GM19328 (cell line): ENCODE results near the gene DISP1.

ENCODE experiments used
- ATAC-seq: cut with Tn5 transposase; IDR thresholded peaks from one replicate; pipeline ENCODE4 v1.9.1; 2021; ENCODE audit warnings: mild to moderate bottlenecking, moderate library complexity; ENCODE audit not compliant: unreplicated experiment

DISP1 gene

DNA sequence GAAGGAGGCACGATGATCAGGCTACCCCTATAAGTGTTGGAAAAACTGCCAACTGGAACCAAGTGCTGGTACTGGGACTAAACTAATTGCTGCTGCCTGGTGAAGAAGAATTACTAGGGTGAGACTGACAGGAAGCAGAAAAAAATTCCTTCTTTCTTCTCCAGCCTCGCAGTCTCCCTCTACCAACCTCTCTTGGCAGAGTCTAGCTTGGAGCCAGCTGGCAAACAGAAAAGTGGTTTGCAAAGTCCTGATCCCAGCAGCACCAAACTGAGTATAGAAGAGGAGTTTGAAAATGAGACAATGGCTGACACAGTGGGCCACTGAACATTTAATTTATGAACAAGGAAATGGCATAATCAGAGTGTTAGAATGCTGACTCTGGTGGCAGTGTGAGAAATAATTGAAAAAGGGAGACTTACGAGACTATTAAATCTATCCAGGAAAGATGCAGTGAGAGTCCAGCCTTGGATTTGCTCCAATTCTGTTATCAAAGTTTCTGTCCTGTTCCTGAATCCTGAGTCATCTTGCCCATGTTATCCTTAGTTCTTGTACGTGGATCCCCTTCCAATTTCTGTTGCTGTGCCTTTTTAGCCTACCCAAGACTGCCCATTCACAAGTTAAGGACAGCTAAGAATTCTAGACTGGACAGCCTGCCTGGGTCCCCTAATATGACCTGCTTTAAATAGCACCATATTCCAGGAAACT lies 23.7 kb upstream of the DISP1 start:
- ATAC-seq: no peak

DNA sequence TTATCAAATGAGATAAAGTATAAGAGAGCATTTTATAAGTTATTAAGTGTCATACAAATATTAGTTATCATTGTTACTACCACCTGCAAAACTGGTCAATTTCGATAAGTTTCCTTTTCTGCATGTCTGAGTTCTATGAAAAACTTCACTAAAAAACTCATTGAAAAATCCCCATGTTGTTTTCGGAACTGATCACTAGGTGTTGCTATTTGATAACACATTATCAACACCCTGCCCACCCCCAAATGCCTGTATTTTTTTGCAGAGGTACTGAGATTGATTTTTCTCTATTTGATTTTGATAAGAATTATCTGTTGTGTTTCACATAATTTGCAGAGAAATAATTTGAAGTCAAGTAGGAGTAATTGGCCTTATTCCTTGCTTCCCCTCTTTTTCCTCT lies 22.1 kb upstream of the DISP1 start:
- ATAC-seq: no peak

DNA sequence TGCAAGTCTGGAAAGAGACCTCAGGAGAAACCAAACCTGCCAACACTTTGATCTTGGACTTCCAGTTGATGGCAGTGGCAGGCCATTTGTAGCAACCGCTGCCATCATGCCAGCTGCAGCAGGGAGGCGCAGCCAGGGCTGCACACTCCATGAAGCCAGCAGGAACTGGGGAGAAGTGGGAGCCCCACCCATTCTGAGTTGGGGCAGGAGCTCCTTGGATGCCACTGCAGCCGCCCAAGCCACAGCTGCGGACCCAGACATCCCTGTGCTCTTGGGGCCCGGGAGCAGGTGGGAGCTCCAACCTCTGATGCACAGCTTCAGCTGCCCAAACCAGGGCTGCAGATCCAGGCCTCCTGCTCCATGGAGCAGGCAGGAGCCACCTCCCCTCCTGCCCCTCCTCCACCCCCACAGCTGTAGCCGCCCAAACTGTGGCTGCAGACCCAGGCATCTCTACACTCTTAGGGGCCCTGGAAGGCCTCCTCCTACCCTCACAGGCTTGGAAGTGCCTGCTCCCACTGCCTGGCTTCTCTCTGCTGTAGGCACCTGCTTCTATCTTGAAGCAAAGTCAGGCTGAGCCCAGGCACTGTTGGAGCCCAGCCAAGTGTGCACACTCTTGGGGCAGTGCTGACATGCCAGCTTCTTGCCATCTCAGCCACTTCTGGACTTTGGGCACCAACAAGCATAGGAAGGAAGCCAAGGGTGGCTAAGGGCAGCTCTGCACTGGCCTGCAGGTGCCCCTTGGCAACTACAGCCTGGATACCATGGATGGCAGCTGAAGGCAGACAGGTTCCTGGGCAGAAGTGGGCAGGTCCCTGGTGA lies 20.0 kb upstream of the DISP1 start:
- no peak for ATAC-seq

DNA sequence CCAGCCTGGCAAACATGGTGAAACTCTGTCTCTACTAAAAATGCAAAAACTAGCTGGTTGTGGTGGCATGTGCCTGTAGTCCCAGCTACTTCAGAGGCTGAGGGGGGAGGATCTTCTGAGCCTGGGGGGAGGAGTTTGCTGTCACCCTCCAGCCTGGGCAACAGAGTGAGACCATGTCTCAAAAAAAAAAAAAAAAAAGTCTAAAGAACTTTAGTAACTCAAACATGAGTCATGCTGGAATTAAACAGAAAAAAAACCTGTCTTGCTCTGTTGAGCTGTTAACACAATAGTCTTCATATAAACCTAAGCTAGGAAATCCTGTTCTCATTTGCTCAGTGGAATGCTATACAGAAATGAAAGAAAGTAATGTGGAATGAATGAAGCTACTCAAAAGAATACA lies 16.7 kb upstream of the DISP1 start:
- ATAC-seq: no peak

DNA sequence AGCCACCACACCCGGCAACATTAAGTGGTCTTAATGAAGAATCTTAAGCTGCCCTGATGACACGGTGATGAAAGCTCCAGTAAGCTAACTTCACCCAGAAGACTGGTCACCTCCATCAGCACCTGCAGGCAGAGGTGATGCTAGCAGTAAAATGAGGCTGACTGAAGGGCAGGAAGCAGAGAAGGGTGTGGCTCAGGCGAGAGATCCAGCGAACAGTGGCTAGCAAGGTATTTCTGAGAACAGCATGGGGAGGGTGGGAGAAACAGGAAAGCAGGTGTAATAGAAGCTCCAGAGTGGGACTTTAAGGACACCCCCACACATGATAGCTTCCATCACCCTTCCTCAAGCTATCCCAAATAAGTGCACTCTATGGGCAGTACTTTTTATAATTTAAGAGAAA lies 15.9 kb upstream of the DISP1 start:
- ATAC-seq: no peak

DNA sequence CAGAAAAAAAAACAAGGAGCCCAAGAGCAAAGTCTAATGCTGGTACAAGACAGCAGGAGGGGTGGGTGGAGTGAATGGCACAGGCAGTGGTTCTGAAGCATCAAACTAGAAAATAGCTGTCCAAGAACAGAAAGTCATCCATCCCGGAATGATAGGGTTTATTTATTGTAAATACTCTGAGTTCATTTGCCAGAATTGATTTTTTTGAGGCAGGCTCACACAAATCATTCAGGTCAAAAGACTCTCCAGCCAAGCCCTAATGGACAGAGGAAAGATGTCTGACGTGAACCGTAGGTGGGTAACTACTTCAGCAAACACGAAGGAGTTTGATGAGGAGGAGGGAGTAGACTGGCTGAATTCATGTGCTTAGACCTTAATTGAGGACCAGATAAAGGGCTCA lies 13.8 kb upstream of the DISP1 start:
- no peak for ATAC-seq

DNA sequence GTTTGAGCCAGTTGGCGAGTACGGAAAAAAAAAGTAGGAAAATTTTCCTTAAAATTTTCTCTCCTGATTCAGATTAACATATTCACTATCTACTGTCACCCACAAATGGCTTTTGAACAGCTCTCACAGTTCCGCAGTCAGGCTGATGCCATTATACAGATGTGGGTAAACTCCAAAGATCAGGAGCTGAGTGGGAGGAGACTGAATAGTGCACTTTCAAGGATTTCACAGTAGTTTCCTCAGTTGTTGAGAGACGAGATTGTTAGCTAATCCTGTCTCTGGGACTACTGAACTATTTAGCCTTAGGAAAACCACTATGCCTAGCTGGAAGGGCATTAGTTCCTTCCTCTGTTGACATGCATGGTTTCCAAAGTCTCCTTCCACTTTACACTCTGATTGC lies 3.2 kb upstream of the DISP1 start:
- no peak for ATAC-seq

DNA sequence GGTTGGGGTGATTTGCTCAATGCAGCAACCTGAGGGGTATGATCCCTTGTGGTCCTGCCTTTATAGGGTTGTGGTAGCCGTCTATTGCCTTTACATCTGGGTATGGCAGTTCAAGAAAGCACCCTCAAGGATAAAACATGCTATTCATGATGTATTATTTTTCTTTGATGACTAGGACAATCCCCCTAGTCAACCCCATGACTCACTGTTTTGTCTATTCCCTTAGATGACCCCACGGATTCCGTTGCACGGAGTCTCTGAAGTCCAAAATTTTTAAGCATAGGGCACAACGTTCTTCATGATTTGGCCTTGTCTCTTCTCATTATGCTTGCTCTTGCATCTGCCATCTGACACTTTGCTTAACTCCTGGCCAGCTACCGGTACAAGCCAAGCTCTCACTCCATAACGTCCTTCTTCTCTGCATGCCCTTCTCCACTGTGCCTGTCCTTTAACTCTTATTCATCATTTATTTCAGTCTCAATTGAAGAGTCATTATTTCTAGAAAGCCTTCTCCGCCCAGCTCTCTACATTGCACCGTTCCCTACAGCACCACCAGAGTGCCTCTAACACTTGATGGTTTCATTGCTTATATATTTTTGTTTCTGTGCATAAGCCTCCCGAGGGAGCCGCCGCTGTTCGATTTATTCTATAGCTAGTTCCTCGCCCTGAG lies 838 bp upstream of the DISP1 start:
- ATAC-seq: peak; percentile 4

DNA sequence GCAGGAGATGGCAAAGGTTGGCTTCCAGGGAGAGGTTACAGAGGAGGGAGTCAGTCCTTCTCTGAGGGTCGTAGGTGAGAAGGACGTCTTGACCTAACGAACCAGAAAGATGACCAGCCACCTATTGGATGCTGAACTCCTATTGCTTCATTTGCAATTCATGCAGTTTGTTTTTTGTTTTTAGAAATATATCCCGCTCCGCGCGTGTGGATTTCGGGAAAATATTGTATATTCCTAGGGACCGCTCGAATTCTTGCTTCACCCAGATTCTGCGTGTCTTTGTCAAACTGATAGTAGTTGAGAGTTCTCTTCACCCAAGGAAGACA lies 564 bp downstream of the DISP1 start:
- no peak for ATAC-seq

DNA sequence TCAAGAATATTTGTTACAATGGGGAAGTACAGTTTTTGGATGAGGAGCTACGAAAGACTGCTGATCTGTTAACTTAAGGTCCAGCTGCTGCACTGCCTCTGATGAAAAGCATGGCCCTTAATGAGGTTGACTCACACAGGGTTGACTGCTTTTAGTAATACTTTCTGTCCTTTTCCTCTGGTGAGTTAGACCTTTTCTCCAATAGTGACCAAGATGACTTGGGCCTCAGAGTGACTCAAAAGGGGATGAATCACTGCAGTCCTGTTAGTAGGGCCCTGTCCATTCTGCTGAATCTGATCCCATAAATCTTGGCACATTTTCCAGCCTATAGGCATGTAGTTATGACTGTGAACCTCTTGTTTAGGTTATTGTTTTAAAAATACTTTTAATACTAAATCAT lies 2.7 kb downstream of the DISP1 start:
- ATAC-seq: no peak

DNA sequence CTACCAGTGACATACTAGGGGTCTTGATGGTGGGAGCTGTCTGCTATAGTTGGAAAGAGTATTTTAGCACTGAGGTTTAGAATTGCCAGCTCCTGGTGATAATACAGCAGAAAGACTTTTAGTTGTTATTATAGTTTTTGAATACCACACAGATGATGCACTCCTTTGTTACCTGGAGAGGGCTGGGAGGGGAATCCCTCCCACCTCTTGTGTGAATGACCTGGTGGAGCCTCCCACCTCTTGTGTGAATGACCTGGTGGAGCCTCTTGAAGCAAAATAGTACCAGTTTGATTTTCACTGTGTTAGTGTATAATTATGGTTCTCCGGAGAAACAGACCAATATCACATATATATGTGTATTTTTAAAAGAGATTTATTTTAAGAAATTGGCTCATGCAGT lies 3.3 kb downstream of the DISP1 start:
- ATAC-seq: no peak

DNA sequence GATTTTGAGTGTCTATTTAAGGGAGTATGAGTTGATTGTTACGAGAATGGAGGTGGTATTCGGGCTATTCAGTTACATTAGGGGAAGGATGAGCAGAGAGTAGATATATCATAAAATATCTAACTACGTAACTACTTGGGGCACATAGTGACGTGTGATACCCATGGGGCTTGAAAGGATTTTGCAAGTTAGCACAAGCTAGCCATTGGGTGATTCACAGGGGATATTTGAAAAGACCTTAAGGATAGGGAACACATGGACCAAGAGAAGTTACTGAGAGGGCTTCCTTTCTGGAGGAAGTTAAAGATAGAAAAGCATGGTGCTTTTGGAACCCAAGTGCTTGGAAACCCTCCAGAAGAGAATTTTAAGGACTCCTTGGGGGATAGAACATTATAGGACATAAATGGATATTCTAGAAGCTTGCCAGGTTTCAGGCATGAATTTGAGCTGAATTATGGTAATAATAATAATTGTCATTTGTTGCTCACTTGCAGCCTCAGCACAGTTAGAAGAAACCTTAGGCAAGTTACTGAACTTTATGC lies 5.4 kb downstream of the DISP1 start:
- ATAC-seq: no peak

DNA sequence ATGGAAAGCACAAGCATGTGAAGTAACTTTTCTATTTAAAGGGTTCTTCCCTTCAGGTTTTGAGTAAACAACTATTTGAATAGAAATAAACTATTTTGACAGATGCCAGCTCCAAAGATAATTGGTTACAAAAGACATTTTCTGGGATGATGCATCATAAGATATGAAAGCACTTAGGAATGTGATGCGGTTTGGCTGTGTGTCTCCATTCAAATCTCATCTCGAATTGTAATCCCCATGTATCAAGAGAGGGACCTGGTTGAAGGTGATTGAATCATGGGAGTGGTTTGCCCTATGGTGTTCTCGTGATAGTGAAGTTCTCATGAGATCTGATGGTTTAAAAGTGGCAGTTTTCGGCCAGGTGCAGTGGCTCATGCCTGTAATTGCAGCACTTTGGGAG lies 6.4 kb downstream of the DISP1 start:
- ATAC-seq: no peak

DNA sequence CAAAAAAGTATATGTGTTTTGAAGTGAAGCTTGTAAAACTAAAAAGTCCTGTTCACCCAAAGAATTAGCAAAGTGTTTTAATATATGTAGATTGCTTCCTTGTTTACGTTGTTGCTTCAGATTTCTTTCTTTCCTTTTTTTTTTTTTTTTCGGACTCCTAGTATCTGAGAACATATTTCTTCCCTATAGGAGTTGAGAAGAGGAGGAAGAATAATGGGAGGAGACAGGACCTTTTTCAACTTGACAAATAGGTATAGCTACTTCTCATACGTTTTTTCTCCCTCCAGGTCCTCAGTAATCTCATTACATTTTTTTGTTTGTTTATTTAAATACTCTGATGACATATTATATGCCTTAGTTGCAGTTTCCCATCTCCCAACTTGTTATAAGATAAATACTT lies 8.9 kb downstream of the DISP1 start:
- ATAC-seq: no peak

DNA sequence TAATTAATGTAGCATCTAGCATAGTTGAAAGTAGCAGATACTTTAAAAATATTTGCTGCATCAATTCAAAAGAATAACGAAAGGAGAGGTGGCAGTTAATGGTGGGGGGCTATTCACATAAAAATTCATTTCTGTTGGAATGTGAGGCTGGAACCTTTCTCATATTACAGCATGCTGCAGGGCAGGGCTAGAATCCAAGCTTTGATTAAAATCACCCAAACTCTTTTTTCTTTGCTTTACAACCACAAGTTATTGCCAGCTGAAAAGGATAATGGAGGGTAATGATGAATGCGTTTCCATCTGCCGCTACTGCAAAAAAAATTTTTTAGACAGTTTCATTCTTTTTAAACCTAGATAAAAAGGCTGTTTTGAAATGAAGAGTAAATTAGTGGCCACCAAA lies 9.8 kb downstream of the DISP1 start:
- no peak for ATAC-seq

DNA sequence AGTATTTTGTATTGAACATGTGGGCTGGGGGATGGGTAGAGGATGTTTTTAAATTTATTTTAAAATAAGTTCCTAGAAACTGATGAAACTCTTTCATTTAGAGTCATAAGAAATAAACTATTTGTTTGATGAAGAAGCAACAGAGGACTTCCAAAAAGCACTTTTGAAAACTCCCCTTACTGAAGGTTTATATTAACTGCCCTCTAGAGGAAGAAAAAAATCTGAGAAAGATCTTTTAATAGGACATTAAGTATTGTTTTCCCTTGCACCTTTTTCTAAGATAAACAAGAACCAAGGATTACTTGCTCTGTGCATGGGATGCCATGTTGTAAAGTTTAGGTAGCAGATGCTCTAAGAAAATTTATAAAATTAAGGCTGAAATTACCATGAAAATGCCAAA lies 14.1 kb downstream of the DISP1 start:
- no peak for ATAC-seq

DNA sequence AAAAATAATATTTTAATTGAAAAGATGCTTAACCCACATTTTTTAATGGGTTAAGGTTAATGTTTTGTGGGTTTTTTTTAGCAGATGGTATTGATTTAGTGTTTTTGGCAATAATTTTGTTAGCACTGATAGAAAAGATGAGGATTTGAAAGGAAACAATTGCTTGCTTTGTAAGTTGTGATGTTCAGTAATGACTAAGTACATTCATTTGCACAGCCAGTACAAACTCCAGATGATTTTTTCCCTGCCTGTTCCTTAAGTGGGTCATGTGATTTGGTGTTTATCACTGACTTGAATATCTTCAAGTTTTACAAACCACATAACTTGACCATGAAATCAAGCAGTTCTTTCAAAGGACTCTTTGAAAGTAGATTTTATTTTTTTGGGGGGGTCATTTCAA lies 15.0 kb downstream of the DISP1 start:
- no peak for ATAC-seq

DNA sequence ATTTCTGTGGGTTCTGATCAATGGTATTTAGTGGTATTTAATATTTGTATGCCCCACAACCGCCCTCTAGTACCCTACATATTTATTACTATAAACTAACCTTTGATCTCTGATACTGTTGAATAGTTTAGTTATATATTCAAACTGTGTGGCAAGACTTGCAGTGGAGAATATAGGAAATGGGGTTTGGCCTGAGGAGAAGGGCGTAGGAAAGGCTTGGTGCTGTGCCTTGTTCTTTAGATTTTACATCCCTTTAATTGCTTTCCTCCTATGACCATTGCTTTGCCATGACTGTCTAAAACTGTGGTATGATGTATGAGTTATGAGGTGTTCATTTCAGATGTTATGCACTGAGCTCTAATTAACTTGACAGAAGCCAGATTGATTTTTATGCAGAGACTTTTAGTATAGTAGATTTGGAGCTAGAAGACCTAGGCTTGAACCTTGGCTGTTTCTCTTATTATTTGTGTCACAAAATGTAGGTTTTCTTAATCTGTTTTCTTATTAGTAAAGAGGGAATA lies 18.6 kb downstream of the DISP1 start:
- ATAC-seq: no peak

DNA sequence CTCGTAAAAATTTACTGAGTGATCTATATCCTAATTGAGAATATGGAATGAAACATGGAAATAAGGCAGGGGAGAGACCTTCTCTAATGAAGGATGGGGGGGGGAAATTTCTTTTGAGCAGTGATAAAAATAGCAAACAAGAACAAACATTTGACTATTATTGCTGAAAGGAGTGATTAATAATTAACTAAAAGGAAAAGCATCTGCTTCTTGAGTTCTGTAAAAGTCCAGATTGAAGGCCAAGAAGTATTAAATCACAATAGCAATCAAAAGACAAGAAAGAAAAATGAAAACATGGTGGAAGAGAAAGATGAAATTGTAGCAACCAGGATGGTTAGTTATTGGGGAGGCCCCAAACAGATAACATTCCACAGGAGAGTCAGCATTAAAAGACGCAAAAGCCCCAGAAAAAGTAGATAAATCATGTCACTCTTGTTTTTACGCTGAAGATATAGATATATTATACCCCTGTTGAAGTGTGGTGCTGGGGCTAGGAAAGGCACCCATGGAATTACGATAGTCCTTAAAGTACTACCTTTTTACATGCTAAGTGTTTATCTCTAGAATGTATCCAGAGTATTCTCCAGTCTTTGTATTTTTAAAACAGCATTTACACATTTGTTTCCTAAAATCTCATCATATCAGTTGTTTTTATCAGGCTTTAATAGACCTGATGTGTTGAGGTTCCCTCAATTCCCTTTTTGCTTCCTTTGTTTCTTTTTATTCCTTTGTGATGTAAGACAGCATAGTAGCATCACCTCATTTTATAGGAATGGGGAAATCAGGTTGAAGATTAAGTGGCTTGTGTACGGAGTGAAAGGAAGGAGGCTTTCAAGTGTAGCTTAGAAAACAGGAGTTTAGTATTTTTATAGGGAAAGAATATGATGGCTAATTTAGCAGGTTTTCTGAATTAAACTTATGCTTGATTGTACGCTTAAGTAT lies 28.9 kb downstream of the DISP1 start:
- no peak for ATAC-seq

DNA sequence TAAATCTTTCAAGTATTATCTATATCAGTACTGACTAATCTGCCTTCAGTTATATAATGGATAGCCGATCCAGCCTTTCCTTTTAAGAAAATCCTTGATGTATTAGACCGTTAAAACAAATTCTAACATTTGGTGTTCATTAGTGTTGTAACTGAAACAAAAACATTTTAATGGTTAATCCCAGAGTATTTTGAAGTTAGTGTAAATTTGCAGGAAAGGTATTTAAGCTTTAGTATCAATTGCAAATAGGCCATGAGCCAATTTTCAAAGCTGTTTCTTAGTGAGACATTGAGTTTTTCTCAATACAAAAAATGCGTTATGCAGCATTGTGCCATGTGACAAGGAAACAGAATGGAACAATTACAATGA lies 29.6 kb downstream of the DISP1 start:
- ATAC-seq: no peak

DNA sequence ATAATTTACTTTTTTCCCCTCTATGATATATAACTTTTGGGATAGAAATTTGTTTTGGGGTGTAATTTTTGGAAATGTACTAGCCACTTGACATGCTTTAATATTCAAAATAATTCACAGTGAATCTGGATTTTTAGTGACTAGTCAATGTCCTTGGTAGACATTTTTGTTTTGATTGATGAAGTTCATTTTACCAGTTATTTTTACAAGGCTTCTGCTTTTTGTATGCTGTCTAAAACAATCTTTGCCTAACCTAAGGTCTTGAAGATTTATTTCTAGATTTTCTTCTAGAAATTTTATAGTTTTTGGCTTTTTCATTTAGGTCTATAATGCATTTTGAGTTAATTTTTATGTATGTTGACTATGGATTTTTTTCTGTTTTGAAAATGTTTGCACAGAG lies 30.9 kb downstream of the DISP1 start:
- ATAC-seq: no peak
